Rectal smooth muscle tissue (tissue), 1 donor: ENCODE measurements around the gene NXPH3.
A peak's percentile ranks its signal among the peaks of the same experiment; 100 is the strongest.

ENCODE experiments used
- H3K27ac ChIP-seq: one replicate; pipeline ENCODE4 v1.7.0; 2013; ENCODE audit warnings: low read depth, low read length, inconsistent platforms
- H3K27me3 ChIP-seq: one replicate; pipeline ENCODE4 v1.7.0; 2013; ENCODE audit warnings: low read length; ENCODE audit not compliant: control insufficient read depth, insufficient read depth
- H3K36me3 ChIP-seq: one replicate; pipeline ENCODE4 v1.7.0; 2013; ENCODE audit warnings: low read length; ENCODE audit not compliant: control insufficient read depth, insufficient read depth
- H3K4me1 ChIP-seq: one replicate; pipeline ENCODE4 v1.7.0; 2013; ENCODE audit warnings: low read length; ENCODE audit not compliant: control insufficient read depth, insufficient read depth
- H3K4me3 ChIP-seq: one replicate; pipeline ENCODE4 v1.7.0; 2013; ENCODE audit warnings: low read length
- H3K9ac ChIP-seq: one replicate; pipeline ENCODE4 v1.7.0; 2013; ENCODE audit warnings: low read length

NXPH3 gene

DNA sequence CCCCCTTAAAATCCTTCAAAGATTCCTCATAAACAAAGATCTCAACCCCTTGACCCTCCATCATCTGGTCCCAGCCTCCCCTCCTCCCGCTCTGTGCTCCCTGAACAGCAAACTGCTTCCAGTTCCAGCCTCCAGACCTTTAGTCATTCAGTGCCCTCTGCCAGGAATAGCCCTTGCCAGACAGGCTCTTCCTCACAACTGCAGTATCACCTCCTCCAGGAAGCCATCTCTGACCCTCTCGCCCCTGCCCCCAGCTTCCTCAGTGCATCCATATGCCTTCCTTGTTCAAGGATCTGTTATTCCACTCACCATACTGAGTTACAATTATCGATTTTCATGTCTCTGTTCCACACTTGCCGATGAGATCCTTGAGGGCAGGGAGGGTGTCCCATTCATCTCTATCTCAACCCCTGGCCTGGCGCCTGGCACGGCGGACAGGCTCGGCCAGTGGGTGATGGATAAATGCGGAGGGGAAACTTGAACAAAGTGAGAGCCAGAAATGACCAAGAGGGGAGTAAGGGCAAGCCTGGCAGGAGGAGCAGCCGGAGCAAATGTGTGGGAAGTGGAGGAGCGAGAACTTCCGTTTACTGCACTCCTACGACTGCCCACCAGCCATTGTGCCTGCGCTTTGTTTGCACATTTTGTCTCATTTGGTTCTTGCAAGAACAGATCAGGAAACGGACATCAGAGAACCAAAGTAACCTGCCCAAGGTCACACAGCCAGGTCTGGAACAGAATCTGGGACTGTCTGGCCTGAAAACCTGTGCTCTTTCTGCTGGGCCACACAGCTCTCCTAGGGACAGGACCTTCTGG lies 2.0 kb upstream of the NXPH3 start:
- Histone ChIP-seq H3K27ac (peak overlapping the region; percentile 75), H3K4me1 (peaks cover 20% of the 10 kb centered on the region), H3K9ac (no peak overlapping the region), H3K27me3 (peaks cover 2% of the 10 kb centered on the region), H3K4me3 (no peak overlapping the region), H3K36me3 (no peaks in the 10 kb centered on the region)

DNA sequence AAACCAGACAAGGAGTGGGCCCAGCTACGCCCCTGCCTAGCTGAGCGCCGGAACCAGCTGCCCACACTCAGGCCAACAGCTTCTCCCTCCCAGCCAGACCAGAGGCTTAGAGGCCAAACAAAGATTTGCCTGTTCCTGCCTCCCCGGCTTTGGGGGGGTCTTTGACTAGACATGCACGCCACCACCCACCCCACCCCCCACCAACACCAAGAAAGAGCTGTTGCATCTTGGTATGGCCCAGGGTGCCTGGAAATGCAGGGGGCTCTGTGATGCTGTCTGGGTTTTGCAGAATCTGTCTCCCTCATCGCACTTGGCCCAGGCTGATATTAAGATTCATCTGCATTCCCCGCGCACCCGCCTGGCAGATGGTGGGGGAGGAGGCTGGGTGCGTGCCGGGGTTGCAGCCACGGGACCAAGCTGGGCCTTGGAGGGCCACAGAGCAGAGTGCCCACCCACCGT lies 1.3 kb upstream of the NXPH3 start:
- no peaks in the 10 kb centered on the region for H3K36me3 ChIP-seq
- no peak overlapping the region for H3K4me3 ChIP-seq
- peak overlapping the region; percentile 75 for H3K27ac ChIP-seq
- H3K27me3 ChIP-seq = peaks cover 2% of the 10 kb centered on the region
- no peak overlapping the region for H3K9ac ChIP-seq
- H3K4me1 ChIP-seq = peaks cover 20% of the 10 kb centered on the region

DNA sequence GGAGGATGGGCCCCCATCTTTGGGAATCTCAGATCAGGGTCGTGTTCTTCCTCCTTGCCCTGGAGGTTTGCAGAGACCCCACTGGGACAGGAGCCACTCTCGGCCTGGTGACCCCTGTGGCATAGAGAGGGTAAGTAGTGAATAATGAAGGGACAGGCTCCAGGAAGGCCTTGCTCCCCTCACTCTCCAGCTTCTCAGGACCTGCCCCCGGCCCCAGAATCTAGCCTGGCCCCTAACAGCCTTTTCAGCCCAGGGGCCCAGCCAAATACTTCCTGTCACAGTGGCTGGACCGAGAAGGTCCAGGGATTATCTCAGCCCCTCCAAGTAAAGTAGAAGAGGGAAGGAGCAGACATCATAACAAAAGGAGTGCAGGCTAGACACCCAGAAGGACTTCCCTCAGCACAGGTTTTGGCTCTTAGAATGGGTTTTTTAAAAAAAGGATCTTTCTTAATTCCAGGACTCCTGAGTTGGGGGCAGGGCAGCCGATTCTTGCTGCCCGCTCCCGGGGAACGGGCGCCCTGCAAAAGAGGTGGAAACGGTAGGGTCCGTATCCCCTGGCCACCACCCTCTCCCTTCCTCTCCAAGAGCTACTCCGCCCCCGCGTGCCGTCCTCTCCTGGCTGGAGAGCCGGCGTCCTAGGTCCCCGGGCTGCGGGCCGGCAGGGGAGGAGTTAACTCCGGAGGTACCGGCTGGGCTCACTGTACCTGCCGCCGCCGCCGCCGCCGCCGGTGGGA lies 559 bp upstream of the NXPH3 start:
- peak overlapping the region; percentile 75 for H3K27ac ChIP-seq
- H3K9ac ChIP-seq = no peak overlapping the region
- H3K27me3 ChIP-seq = peaks cover 2% of the 10 kb centered on the region
- H3K4me3 ChIP-seq = peak overlapping the region; percentile 23
- peaks cover under 1% of the 10 kb centered on the region for H3K36me3 ChIP-seq
- H3K4me1 ChIP-seq = peaks cover 20% of the 10 kb centered on the region

DNA sequence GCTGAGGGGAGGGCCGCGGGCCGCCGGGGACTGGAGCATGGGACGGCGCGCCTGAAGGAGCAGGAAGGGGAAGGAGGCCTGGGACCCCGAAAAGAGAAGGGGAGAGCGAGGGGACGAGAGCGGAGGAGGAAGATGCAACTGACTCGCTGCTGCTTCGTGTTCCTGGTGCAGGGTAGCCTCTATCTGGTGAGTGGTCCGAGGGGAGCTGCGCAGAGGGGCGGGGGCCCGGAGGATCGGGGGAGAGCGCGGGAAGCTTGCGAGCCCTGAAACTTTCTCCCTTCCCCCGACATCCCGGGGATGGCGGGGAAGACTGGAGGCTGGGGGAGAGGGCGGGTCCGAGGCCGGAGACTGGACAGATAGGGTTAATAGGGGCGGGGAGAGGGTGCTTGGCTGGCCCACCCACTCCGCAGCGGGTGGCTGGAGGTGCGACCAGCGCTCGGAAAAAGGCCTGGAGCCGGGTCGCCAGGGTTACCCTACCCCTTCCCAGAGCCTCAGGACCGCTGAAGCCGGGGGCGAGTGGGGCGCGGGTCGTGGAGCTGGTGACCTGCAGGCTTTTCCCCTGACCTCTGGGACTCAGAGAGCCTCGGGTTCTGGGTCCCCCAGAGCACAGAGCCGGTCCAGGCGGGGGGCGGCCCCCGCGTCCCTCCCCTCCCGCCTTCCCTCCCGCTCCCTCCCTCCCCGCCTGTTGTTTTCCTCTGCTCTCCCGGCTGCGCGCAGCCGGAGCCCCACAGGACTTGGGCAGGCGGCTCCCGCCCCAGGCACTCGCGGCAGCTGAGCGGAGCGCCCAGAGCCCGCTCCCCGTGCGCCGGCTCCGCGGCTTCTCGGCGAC lies 631 bp downstream of the NXPH3 start:
- H3K36me3 ChIP-seq = peaks cover 3% of the 10 kb centered on the region
- peak overlapping the region; percentile 61 for H3K4me3 ChIP-seq
- peaks cover 2% of the 10 kb centered on the region for H3K27me3 ChIP-seq
- H3K4me1 ChIP-seq = peaks cover 20% of the 10 kb centered on the region
- peak overlapping the region; percentile 89 for H3K27ac ChIP-seq
- H3K9ac ChIP-seq = peak overlapping the region; percentile 28

DNA sequence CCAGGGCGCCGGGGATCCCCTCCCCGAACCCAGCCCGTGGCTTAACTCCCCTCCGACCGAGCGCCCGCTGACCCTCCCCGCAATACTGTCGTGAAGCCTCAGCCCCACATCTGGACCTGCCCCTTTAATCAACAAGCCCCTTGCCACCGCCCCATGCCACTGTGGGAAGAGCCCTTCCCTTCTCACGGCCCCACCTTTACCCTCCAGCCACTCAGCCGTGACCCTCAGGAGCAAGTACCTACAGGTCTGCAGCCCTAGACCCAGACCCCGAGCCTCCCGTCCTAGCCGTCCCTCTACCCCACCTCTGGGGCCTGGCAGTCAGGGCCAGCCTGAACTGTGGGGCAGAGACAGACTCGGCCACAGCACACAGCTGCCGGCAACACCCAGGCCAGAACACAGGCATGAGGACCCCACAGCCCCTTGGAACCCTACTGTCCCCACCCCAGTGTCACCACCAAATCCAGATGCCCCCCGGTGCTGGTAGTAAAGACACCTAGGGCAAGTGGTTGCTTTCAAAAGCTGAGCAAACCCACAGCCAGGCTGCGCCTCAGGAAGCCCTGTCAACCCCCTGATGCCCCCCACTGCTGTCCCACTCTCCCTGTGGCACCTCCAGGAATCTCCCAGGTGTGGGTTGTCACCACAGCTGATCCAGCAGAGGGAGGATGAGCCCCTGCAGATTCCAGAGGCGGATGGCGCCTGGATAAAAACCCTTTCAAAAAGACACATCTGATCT lies 1.4 kb downstream of the NXPH3 start:
- peaks cover 20% of the 10 kb centered on the region for H3K4me1 ChIP-seq
- H3K36me3 ChIP-seq = peaks cover 3% of the 10 kb centered on the region
- peak overlapping the region; percentile 28 for H3K9ac ChIP-seq
- H3K27me3 ChIP-seq = peaks cover 2% of the 10 kb centered on the region
- peak overlapping the region; percentile 61 for H3K4me3 ChIP-seq
- peak overlapping the region; percentile 89 for H3K27ac ChIP-seq

DNA sequence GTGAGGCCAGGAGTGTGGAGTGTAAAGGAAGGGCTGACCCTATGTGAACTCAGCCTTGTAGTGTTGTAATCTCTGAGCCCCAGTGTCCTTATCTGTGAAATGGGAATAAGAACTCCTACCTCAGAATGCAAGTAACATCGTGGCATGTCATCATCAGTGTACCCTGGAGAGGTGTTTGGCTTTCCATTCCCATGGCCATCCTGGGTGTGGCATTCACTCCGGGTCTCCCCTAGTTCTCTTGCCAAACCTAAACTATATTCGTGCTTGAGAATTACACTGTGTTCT lies 1.9 kb downstream of the NXPH3 start:
- H3K36me3 ChIP-seq = peaks cover 3% of the 10 kb centered on the region
- peaks cover 2% of the 10 kb centered on the region for H3K27me3 ChIP-seq
- no peak overlapping the region for H3K9ac ChIP-seq
- H3K4me1 ChIP-seq = peaks cover 20% of the 10 kb centered on the region
- peak overlapping the region; percentile 61 for H3K4me3 ChIP-seq
- H3K27ac ChIP-seq = peak overlapping the region; percentile 89

DNA sequence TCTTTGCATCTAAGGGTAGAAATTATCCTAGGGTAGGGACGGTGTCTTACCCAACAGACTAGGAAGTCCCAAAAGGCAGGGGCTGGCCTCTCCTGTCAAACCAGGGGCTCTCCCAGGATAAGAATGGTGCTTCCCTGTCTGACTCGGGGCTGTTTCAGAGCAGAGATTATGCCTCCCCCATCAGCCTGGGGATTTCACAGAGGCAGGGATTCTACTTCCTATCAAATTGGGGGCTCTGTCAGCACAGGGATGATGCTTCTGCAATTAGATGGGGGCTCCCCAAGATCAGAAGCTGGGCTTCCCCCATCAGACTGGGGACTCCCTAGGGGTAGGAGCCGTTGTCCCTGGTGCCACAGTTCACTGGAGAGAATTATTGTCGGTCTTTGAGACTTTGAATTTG lies 2.3 kb downstream of the NXPH3 start:
- Histone ChIP-seq H3K4me3 (peak overlapping the region; percentile 61), H3K27ac (peak overlapping the region; percentile 89), H3K9ac (no peak overlapping the region), H3K4me1 (peaks cover 20% of the 10 kb centered on the region), H3K36me3 (peaks cover 3% of the 10 kb centered on the region), H3K27me3 (peaks cover 2% of the 10 kb centered on the region)

DNA sequence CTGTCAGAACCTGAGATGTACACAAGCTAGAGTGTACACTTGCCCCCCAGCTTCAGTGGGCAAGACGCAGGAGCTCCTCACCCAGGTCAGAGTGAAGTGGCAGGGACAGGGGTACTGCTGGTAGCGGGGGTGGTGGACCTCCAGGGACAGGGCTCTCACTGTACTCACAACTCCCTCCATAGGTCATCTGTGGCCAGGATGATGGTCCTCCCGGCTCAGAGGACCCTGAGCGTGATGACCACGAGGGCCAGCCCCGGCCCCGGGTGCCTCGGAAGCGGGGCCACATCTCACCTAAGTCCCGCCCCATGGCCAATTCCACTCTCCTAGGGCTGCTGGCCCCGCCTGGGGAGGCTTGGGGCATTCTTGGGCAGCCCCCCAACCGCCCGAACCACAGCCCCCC lies 2.7 kb downstream of the NXPH3 start:
- no peak overlapping the region for H3K9ac ChIP-seq
- peaks cover 20% of the 10 kb centered on the region for H3K4me1 ChIP-seq
- peak overlapping the region; percentile 89 for H3K27ac ChIP-seq
- H3K27me3 ChIP-seq = peaks cover 2% of the 10 kb centered on the region
- no peak overlapping the region for H3K4me3 ChIP-seq
- H3K36me3 ChIP-seq = peaks cover 3% of the 10 kb centered on the region

DNA sequence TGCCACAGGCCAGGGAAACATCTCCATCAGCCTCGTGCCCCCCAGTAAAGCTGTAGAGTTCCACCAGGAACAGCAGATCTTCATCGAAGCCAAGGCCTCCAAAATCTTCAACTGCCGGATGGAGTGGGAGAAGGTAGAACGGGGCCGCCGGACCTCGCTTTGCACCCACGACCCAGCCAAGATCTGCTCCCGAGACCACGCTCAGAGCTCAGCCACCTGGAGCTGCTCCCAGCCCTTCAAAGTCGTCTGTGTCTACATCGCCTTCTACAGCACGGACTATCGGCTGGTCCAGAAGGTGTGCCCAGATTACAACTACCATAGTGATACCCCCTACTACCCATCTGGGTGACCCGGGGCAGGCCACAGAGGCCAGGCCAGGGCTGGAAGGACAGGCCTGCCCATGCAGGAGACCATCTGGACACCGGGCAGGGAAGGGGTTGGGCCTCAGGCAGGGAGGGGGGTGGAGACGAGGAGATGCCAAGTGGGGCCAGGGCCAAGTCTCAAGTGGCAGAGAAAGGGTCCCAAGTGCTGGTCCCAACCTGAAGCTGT lies 3.4 kb downstream of the NXPH3 start:
- no peak overlapping the region for H3K4me3 ChIP-seq
- H3K27me3 ChIP-seq = peaks cover 2% of the 10 kb centered on the region
- H3K9ac ChIP-seq = no peak overlapping the region
- H3K4me1 ChIP-seq = peaks cover 20% of the 10 kb centered on the region
- peaks cover 3% of the 10 kb centered on the region for H3K36me3 ChIP-seq
- no peak overlapping the region for H3K27ac ChIP-seq

DNA sequence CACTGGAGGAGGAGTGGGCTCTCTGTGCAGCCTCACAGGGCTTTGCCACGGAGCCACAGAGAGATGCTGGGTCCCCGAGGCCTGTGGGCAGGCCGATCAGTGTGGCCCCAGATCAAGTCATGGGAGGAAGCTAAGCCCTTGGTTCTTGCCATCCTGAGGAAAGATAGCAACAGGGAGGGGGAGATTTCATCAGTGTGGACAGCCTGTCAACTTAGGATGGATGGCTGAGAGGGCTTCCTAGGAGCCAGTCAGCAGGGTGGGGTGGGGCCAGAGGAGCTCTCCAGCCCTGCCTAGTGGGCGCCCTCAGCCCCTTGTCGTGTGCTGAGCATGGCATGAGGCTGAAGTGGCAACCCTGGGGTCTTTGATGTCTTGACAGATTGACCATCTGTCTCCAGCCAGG lies 3.9 kb downstream of the NXPH3 start:
- H3K36me3 ChIP-seq = peaks cover 3% of the 10 kb centered on the region
- no peak overlapping the region for H3K4me3 ChIP-seq
- peaks cover 15% of the 10 kb centered on the region for H3K4me1 ChIP-seq
- H3K27me3 ChIP-seq = peaks cover 2% of the 10 kb centered on the region
- H3K9ac ChIP-seq = no peak overlapping the region
- no peak overlapping the region for H3K27ac ChIP-seq

DNA sequence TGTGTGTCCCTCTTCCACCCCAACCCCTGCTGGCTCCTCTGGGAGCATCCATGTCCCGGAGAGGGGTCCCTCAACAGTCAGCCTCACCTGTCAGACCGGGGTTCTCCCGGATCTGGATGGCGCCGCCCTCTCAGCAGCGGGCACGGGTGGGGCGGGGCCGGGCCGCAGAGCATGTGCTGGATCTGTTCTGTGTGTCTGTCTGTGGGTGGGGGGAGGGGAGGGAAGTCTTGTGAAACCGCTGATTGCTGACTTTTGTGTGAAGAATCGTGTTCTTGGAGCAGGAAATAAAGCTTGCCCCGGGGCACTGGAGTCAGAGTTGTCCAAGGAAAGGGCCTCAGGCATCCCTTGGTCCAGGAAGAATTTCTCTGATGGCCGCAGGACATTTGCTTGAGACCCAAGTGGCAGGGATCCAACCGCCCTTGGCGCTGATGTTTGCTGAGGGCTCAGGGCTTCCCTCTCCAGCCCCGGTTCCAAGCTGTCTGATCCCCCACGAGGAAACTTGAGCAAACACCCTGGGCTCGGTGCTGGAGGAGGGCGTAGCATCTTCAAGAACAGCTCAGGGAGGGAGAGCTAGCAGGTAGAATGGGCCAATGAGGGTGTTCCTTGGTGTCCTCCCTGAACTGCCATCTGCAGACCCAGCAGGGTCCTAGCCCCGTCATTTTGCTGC lies 4.5 kb downstream of the NXPH3 start:
- H3K27me3 ChIP-seq = peaks cover under 1% of the 10 kb centered on the region
- H3K36me3 ChIP-seq = peaks cover 3% of the 10 kb centered on the region
- H3K4me3 ChIP-seq = no peak overlapping the region
- H3K4me1 ChIP-seq = peaks cover 9% of the 10 kb centered on the region
- no peak overlapping the region for H3K9ac ChIP-seq
- no peak overlapping the region for H3K27ac ChIP-seq
